HepG2 (cell line): ENCODE data around the gene RERG. TPM values are rescaled to one million over a fixed set of nuclear protein-coding genes. Genes with fewer than 3 reads are reported as not detected.

Experiments used
- ATAC-seq: fragments of 200-7000 bp; cut with Tn5 transposase; 3 replicates; pipeline ENCODE4 v1.9.1; 2020; ENCODE audit warnings: mild to moderate bottlenecking, moderate library complexity
- BruUV-seq: library from RNA; stranded (reverse); fragments of 400-500 nt; replicated peaks from 2 replicates; lab custom pipeline; 2021; lab: Mats Ljungman, UMichigan
- CTCF ChIA-PET: fragments of 300-600 bp; formaldehyde crosslinking; extraction: SDS; loops from one replicate; lab custom pipeline; 2021; ENCODE audit warnings: low total read pairs, inconsistent platforms, low intra/inter-chr PET ratio; lab: Yijun Ruan, JAX
- POLR2A ChIA-PET: fragments of 350-600 bp; sonication (Branson Sonifier 250); formaldehyde crosslinking; loops from one replicate; lab custom pipeline; 2020; ENCODE audit warnings: antibody characterized with exemption, inconsistent platforms; lab: Yijun Ruan, JAX
- DNase-seq: peaks from one replicate; pipeline ENCODE4 v3.0.0-alpha.2; 2015; ENCODE audit warnings: low spot score
- FAIRE-seq: peaks from 3 replicates; lab custom pipeline; 2011; peaks lifted over from hg19 to GRCh38; lab: Jason Lieb, UNC
- H2AFZ ChIP-seq: one replicate; pipeline ENCODE4 v1.6.1; 2011; ENCODE audit warnings: low read length, inconsistent platforms
- H3K27ac ChIP-seq: fragments of 300-600 bp; 3 replicates; pipeline ENCODE4 v1.8.0; 2011; ENCODE audit warnings: mixed run types, mild to moderate bottlenecking, mixed read lengths, low read length, inconsistent platforms; ENCODE audit not compliant: insufficient read depth; ENCODE audit errors: extremely low read length
- H3K27me3 ChIP-seq, 2 experiments: fragments of 200-600 bp in 1 of 2; 2 replicates in 1 of 2; 3 replicates in 1 of 2; pipeline versions ENCODE4 v1.6.0 to v1.8.0; 2011; ENCODE audit warnings: low read length in 2 of 2, mild to moderate bottlenecking in 2 of 2, moderate library complexity in 2 of 2, inconsistent platforms in 1 of 2; ENCODE audit not compliant: insufficient read depth in 2 of 2, control insufficient read depth in 1 of 2
- H3K36me3 ChIP-seq, 2 experiments: fragments of 200-600 bp in 1 of 2; replicated peaks in 1 of 2; 2 replicates in 1 of 2; 3 replicates in 1 of 2; pipeline versions ENCODE4 v1.5.1 to v1.8.0; 2011; ENCODE audit warnings: low read length in 2 of 2, inconsistent platforms in 1 of 2; ENCODE audit not compliant: insufficient read depth in 2 of 2, control insufficient read depth in 1 of 2
- H3K4me1 ChIP-seq: 2 replicates; pipeline ENCODE4 v1.5.1; 2012; ENCODE audit warnings: low read length, inconsistent platforms; ENCODE audit not compliant: insufficient read depth
- H3K4me2 ChIP-seq: 2 replicates; pipeline ENCODE4 v1.6.0; 2011; ENCODE audit warnings: low read depth, low read length, inconsistent platforms
- H3K4me3 ChIP-seq, 3 experiments: fragments of 200-600 bp in 1 of 3; sonication (generic), shearing (Covaris generic) in 1 of 3; replicated peaks in 1 of 3; 2 replicates each; pipeline ENCODE4 v1.5.1; 2011 to 2016; ENCODE audit warnings: low read length in 3 of 3, inconsistent platforms in 2 of 3, low read depth in 2 of 3, mild to moderate bottlenecking in 2 of 3, control low read depth in 1 of 3, mixed read lengths in 1 of 3; ENCODE audit not compliant: insufficient read depth in 1 of 3
- H3K79me2 ChIP-seq: one replicate; pipeline ENCODE4 v1.6.1; 2011; ENCODE audit warnings: low read length, inconsistent platforms; ENCODE audit not compliant: insufficient read depth
- H3K9ac ChIP-seq: 2 replicates; pipeline ENCODE4 v1.6.0; 2011; ENCODE audit warnings: mild to moderate bottlenecking, low read depth, low read length, inconsistent platforms; ENCODE audit not compliant: insufficient read depth
- H3K9me3 ChIP-seq: 2 replicates; pipeline ENCODE4 v1.5.1; 2012; ENCODE audit warnings: mild to moderate bottlenecking, low read length
- H4K20me1 ChIP-seq: 2 replicates; pipeline ENCODE4 v1.6.0; 2011; ENCODE audit warnings: inconsistent platforms, mild to moderate bottlenecking, low read length, moderate library complexity; ENCODE audit not compliant: insufficient read depth
- ADNP ChIP-seq: sonication (generic); formaldehyde crosslinking; IDR thresholded peaks from 2 replicates; pipeline ENCODE4 v1.4.0; 2020; ENCODE audit warnings: missing genetic modification reagents
- ARNT ChIP-seq: fragments of 450-650 bp; IDR thresholded peaks from 2 replicates; pipeline ENCODE4 v1.6.1; 2017
- DNMT1 ChIP-seq: sonication (generic); formaldehyde crosslinking; IDR thresholded peaks from 2 replicates; pipeline ENCODE4 v1.5.1; 2020; ENCODE audit warnings: mild to moderate bottlenecking, missing genetic modification reagents
- EP300 ChIP-seq, 3 experiments: sonication (generic) in 1 of 3; formaldehyde crosslinking in 1 of 3; IDR thresholded peaks; 2 replicates each; pipeline versions ENCODE4 v1.5.1 to v1.6.1; 2011 to 2020; ENCODE audit warnings: low read depth in 2 of 3, low read length in 2 of 3, borderline replicate concordance in 1 of 3, improper control_type of control experiment in 1 of 3, mild to moderate bottlenecking in 1 of 3, missing genetic modification reagents in 1 of 3, moderate library complexity in 1 of 3
- EZH2 ChIP-seq: conservative IDR thresholded peaks from 2 replicates; pipeline ENCODE4 v1.6.1; 2012; ENCODE audit warnings: mild to moderate bottlenecking, low read depth, low read length, moderate library complexity
- FLYWCH1 ChIP-seq: sonication (generic); formaldehyde crosslinking; IDR thresholded peaks from 2 replicates; pipeline ENCODE4 v1.8.1; 2023; ENCODE audit warnings: mild to moderate bottlenecking, missing genetic modification reagents
- FOXJ3 ChIP-seq: sonication (generic); formaldehyde crosslinking; IDR thresholded peaks from 2 replicates; pipeline ENCODE4 v1.4.0; 2020; ENCODE audit warnings: missing genetic modification reagents, mild to moderate bottlenecking, borderline replicate concordance
- MXD4 ChIP-seq: IDR thresholded peaks from 2 replicates; pipeline ENCODE4 v1.6.1; 2016; ENCODE audit warnings: mild to moderate bottlenecking, missing biosample characterization, missing genetic modification reagents
- RXRB ChIP-seq: IDR thresholded peaks from 2 replicates; pipeline ENCODE4 v1.6.1; 2016; ENCODE audit warnings: borderline replicate concordance, missing genetic modification reagents, missing compliant biosample characterization
- SALL1 ChIP-seq: sonication (generic); formaldehyde crosslinking; IDR thresholded peaks from 2 replicates; pipeline ENCODE4 v1.8.0; 2022; ENCODE audit warnings: mild to moderate bottlenecking, missing genetic modification reagents
- TBP ChIP-seq: sonication (generic); formaldehyde crosslinking; IDR thresholded peaks from 2 replicates; pipeline ENCODE4 v1.5.0; 2020; ENCODE audit warnings: missing genetic modification reagents
- TRIM24 ChIP-seq: sonication (generic); formaldehyde crosslinking; IDR thresholded peaks from 2 replicates; pipeline ENCODE4 v1.8.0; 2022; ENCODE audit warnings: mild to moderate bottlenecking, missing genetic modification reagents
- ZNF260 ChIP-seq: sonication (generic); formaldehyde crosslinking; IDR thresholded peaks from 2 replicates; pipeline ENCODE4 v1.4.0; 2020; ENCODE audit warnings: missing genetic modification reagents, low read depth, mild to moderate bottlenecking, borderline replicate concordance
- WGBS: methylation state at CpG from one replicate; pipeline ENCODE4 v1.1.6; 2017; ENCODE audit warnings: low lambda C conversion rate; 5-methylcytosine and 5-hydroxymethylcytosine counted together
- in situ Hi-C: cut with HindIII; loops from 2 replicates; pipeline ENCODE4 v1.10.0; 2017; ENCODE audit warnings: low pct_unique_long_range_greater_than_20kb; ENCODE audit not compliant: extremely low pct_ligation_motif_present
- intact Hi-C: fragments of 100-400 bp; cut with micrococcal nuclease; formaldehyde crosslinking; loops from one replicate; pipeline ENCODE4 v1.10.0; 2022; ENCODE audit not compliant: unreplicated experiment
- polyA plus RNA-seq, 8 experiments: library from polyadenylated mRNA; depleted of rRNA in 3 of 8; stranded (reverse) in 7 of 8; unstranded in 1 of 8; fragments of >200 nt; fragmentation: Illumina TruSeq in 4 of 8; extraction: Trizol in 4 of 8; gene quantifications; 2 replicates each; pipeline versions ENCODE4 v1.2.1 to v1.2.3, GENCODE V29; 2011 to 2016; ENCODE audit warnings: low read depth in 4 of 8, missing spikeins in 1 of 8, mixed read lengths in 1 of 8; ENCODE audit not compliant: insufficient read depth in 1 of 8
- total RNA-seq, 5 experiments: library from RNA; depleted of rRNA; stranded (reverse); fragments of >200 nt; fragmentation: Illumina TruSeq; extraction: Trizol; gene quantifications; 2 replicates each; pipeline ENCODE4 v1.2.3, GENCODE V29; 2016; ENCODE audit warnings: low read depth in 1 of 5
- TF ChIP-seq, protein P1 (sequence below): sonication (generic); formaldehyde crosslinking; IDR thresholded peaks from 2 replicates; pipeline ENCODE4 v1.5.0; 2020; ENCODE audit warnings: mild to moderate bottlenecking, missing genetic modification reagents, borderline replicate concordance
- TF ChIP-seq, protein P2 (sequence below): sonication (generic); formaldehyde crosslinking; IDR thresholded peaks from 2 replicates; pipeline ENCODE4 v1.4.0; 2020; ENCODE audit warnings: missing genetic modification reagents, mild to moderate bottlenecking, borderline replicate concordance

RERG gene
- total and polyA plus RNA-seq, 2 of the 13 experiments (the other 11 are each of a cell fraction or from before 2014, with no cell fraction given): not detected

DNA sequence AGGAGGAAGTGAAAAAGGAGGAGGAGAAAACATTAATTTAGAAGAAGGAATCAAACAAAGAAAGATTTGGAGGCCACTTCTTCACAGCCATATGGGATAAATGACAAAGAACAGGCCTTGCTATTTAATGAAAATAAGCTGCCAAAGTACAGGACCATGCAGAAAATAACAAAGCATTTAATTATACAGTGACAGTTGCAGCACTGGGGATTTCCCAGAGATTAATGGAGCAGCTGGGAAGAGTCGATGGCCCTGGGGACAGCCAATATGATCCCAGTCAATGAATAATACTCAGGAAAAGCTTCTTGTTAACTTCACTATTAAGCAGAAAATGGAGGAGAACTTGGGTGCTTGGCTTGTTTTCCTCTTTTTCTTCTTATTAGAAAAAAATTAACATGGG lies 34.6 kb downstream of the RERG start:
- intact Hi-C loops: no loop called here
- CTCF ChIA-PET: no interaction called here
- no peaks in the 10 kb centered on the region for H3K27me3 ChIP-seq
- BruUV-seq: no TSS peak
- no peaks in the 10 kb centered on the region for H4K20me1 ChIP-seq
- H3K4me3 ChIP-seq: no peak overlapping the region
- no peaks in the 10 kb centered on the region for H3K9me3 ChIP-seq
- H3K27ac ChIP-seq: no peak overlapping the region
- no peak for ATAC-seq
- no peaks in the 10 kb centered on the region for H3K79me2 ChIP-seq
- no peak overlapping the region for H3K4me2 ChIP-seq
- H3K4me1 ChIP-seq: no peaks in the 10 kb centered on the region
- H3K36me3 ChIP-seq: no peaks in the 10 kb centered on the region
- H3K9ac ChIP-seq: no peak overlapping the region
- in situ Hi-C loops: no loop called here
- no peak for DNase-seq
- H2AFZ ChIP-seq: no peak overlapping the region
- 0% methylated on average over 1 of the region's 1 CpG for WGBS
- no peak for FAIRE-seq
- TF ChIP-seq TBP (CRISPR knock-in tag): no peak
- no peak for TF ChIP-seq ZNF260 (CRISPR knock-in tag)
- no peak for TF ChIP-seq FLYWCH1 (CRISPR knock-in tag)
- no peak for TF ChIP-seq DNMT1
- TF ChIP-seq EP300 (IDR thresholded peaks at IDR 0.05; ENCODE audit: low read depth in 2 of 2, low read length in 2 of 2): no peak
- TF ChIP-seq EP300 (CRISPR knock-in tag; IDR thresholded peaks at IDR 0.05; ENCODE audit: borderline replicate concordance): no peak
- TF ChIP-seq FOXJ3: no peak
- no peak for TF ChIP-seq ARNT
- no peak for TF ChIP-seq SALL1 (CRISPR knock-in tag)
- no peak for TF ChIP-seq TRIM24
- no peak for TF ChIP-seq MXD4 (CRISPR knock-in tag)
- TF ChIP-seq, protein P1, sequence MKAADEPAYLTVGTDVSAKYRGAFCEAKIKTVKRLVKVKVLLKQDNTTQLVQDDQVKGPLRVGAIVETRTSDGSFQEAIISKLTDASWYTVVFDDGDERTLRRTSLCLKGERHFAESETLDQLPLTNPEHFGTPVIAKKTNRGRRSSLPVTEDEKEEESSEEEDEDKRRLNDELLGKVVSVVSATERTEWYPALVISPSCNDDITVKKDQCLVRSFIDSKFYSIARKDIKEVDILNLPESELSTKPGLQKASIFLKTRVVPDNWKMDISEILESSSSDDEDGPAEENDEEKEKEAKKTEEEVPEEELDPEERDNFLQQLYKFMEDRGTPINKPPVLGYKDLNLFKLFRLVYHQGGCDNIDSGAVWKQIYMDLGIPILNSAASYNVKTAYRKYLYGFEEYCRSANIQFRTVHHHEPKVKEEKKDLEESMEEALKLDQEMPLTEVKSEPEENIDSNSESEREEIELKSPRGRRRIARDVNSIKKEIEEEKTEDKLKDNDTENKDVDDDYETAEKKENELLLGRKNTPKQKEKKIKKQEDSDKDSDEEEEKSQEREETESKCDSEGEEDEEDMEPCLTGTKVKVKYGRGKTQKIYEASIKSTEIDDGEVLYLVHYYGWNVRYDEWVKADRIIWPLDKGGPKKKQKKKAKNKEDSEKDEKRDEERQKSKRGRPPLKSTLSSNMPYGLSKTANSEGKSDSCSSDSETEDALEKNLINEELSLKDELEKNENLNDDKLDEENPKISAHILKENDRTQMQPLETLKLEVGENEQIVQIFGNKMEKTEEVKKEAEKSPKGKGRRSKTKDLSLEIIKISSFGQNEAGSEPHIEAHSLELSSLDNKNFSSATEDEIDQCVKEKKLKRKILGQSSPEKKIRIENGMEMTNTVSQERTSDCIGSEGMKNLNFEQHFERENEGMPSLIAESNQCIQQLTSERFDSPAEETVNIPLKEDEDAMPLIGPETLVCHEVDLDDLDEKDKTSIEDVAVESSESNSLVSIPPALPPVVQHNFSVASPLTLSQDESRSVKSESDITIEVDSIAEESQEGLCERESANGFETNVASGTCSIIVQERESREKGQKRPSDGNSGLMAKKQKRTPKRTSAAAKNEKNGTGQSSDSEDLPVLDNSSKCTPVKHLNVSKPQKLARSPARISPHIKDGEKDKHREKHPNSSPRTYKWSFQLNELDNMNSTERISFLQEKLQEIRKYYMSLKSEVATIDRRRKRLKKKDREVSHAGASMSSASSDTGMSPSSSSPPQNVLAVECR: no peak
- no peak for TF ChIP-seq ADNP
- TF ChIP-seq, protein P2, sequence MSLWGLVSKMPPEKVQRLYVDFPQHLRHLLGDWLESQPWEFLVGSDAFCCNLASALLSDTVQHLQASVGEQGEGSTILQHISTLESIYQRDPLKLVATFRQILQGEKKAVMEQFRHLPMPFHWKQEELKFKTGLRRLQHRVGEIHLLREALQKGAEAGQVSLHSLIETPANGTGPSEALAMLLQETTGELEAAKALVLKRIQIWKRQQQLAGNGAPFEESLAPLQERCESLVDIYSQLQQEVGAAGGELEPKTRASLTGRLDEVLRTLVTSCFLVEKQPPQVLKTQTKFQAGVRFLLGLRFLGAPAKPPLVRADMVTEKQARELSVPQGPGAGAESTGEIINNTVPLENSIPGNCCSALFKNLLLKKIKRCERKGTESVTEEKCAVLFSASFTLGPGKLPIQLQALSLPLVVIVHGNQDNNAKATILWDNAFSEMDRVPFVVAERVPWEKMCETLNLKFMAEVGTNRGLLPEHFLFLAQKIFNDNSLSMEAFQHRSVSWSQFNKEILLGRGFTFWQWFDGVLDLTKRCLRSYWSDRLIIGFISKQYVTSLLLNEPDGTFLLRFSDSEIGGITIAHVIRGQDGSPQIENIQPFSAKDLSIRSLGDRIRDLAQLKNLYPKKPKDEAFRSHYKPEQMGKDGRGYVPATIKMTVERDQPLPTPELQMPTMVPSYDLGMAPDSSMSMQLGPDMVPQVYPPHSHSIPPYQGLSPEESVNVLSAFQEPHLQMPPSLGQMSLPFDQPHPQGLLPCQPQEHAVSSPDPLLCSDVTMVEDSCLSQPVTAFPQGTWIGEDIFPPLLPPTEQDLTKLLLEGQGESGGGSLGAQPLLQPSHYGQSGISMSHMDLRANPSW: no peak
- no peak for TF ChIP-seq RXRB (CRISPR knock-in tag)
- TF ChIP-seq EZH2: no peak
- POLR2A ChIA-PET: no interaction called here
